ENCODE measurements around the gene PLIN4. TPM values are rescaled to one million over a fixed set of nuclear protein-coding genes. Genes with fewer than 3 reads are reported as not detected.

Gene PLIN4
- total RNA-seq, 1 donor from 2014 or later = under 0.01 TPM

GRCh38 chr19:4455719-4456475 lies 62.4 kb downstream of the PLIN4 start:
- no peak for DNase-seq (ENCODE audit: low read depth, low spot score)

- DNase-seq (ENCODE audit: low read depth, low spot score) = no peak
These were observed 63.3 kb downstream of the PLIN4 start for GRCh38 chr19:4454747-4455718.

- no peak for DNase-seq (ENCODE audit: low read depth, low spot score)
These were observed 64.8 kb downstream of the PLIN4 start for GRCh38 chr19:4453232-4454179.

- no peak for DNase-seq (ENCODE audit: low read depth, low spot score)
These were observed 65.9 kb downstream of the PLIN4 start for GRCh38 chr19:4452230-4452990.

Other genes with a start within 250 kb of the PLIN4 start
- gene SHD, start 239.2 kb downstream of the PLIN4 start, total RNA-seq = not detected in 2 replicates
- not detected in 2 replicates for gene TMIGD2, start 216.1 kb downstream of the PLIN4 start, total RNA-seq
- gene FSD1, start 213.9 kb downstream of the PLIN4 start, total RNA-seq = 23.6 and 27.8 TPM in 2 replicates
- gene STAP2, start 179.7 kb downstream of the PLIN4 start, total RNA-seq = 8.1 and 10.3 TPM in 2 replicates
- gene MPND, start 174.9 kb downstream of the PLIN4 start, total RNA-seq = 9.6 and 10.7 TPM in 2 replicates
- gene SH3GL1, start 117.9 kb downstream of the PLIN4 start, total RNA-seq = 46.9 and 48.3 TPM in 2 replicates
- gene CHAF1A, start 115.8 kb downstream of the PLIN4 start, total RNA-seq = 23.1 and 29.8 TPM in 2 replicates
- 82.9 and 114 TPM in 2 replicates for gene UBXN6, start 60.7 kb downstream of the PLIN4 start, total RNA-seq
- gene HDGFL2, start 46.2 kb downstream of the PLIN4 start, total RNA-seq = 65.0 and 66.3 TPM in 2 replicates
- 0.20 and 0.32 TPM in 2 replicates for gene PLIN5, start 16.7 kb upstream of the PLIN4 start, total RNA-seq
- gene LRG1, start 21.6 kb upstream of the PLIN4 start, total RNA-seq = 0.13 and 0.32 TPM in 2 replicates
- gene SEMA6B, start 41.2 kb upstream of the PLIN4 start, total RNA-seq = 92.9 and 107 TPM in 2 replicates
- gene TNFAIP8L1, start 121.0 kb upstream of the PLIN4 start, total RNA-seq = 30.5 and 40.3 TPM in 2 replicates
- gene MYDGF, start 151.9 kb upstream of the PLIN4 start, total RNA-seq = 242 and 256 TPM in 2 replicates
- gene DPP9, start 205.4 kb upstream of the PLIN4 start, total RNA-seq = 24.5 and 48.0 TPM in 2 replicates